ENCODE data around the gene KRT78.
"Not testable (repeated sequence)": the region's sequence is repeated elsewhere in the genome, so short reads cannot be mapped to it uniquely, and the experiment has no call there.

Gene KRT78, protein sequence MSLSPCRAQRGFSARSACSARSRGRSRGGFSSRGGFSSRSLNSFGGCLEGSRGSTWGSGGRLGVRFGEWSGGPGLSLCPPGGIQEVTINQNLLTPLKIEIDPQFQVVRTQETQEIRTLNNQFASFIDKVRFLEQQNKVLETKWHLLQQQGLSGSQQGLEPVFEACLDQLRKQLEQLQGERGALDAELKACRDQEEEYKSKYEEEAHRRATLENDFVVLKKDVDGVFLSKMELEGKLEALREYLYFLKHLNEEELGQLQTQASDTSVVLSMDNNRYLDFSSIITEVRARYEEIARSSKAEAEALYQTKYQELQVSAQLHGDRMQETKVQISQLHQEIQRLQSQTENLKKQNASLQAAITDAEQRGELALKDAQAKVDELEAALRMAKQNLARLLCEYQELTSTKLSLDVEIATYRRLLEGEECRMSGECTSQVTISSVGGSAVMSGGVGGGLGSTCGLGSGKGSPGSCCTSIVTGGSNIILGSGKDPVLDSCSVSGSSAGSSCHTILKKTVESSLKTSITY

GRCh38 chr12:52848661-52849255, at the start of gene KRT78:
Gene KRT78, minus strand, starts transcription at chr12:52848994. Its CDS starts 64 bp downstream, at chr12:52848930.
- FAIRE-seq: no peak
- DNase-seq (ENCODE audit: insufficient read length, low spot score): no peak

GRCh38 chr12:52896190-52897100, 47.7 kb upstream of the KRT78 start:
- no peak for DNase-seq (ENCODE audit: insufficient read length, low spot score)
- no peak for FAIRE-seq

GRCh38 chr12:52895726-52896189, 47.0 kb upstream of the KRT78 start:
- no peak for DNase-seq (ENCODE audit: insufficient read length, low spot score)
- FAIRE-seq: no peak

DNA sequence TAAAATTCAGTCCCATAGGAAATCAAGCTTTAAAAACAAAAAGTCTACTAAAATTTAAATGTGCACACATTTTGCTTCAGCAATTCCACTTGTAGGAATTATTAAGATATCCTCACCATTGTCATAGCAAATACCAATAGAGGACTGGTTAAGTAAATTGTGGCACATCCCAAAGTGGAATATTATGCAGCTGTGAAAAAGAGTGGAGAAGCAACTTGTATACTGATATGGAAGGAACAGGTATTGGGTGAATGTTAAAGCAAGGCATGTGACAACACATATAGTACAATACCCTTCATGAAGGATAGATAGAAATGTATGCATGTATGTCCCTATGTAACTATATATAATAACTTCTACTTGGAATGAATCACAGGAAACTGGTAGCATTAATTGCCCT, 44.2 kb upstream of the KRT78 start:
- DNase-seq (ENCODE audit: insufficient read length, low spot score): no peak
- no peak for FAIRE-seq

DNA sequence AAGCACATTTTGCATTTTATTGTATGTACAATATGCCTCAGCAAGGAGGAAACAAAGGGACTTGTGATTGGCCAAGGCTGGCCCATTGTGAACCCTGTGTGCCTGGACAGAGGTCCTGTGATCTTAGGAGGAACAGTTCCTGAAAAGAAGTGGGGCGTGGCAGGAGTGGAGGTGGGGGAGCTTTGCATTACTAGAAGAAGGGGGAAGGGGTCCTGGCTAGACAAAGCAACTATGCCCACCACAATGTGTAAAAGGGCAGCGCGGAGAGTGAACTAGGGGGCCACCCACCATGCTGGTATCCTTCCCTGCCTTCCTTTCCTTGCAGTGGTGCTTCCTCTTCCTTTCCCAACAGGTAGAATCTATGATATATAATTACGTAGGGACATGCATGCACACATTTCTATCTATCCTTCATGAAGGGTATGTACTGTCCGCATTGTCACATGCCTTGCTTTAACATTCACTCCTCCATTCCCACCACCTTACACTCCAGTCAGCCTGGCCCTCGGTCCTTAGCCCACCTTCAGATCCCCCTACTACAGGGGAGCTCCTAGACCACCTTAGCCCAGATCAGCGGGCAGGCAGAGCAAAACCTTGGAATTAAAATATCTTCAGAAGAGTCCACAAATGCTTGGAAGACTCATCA, 43.5 kb upstream of the KRT78 start:
- DNase-seq (ENCODE audit: insufficient read length, low spot score): no peak
- FAIRE-seq: no peak

- no peak for DNase-seq (ENCODE audit: insufficient read length, low spot score)
- no peak for FAIRE-seq
Observed at GRCh38 chr12:52891044-52891443, 42.2 kb upstream of the KRT78 start.

GRCh38 chr12:52890417-52890816, 41.6 kb upstream of the KRT78 start:
- FAIRE-seq (no peak), DNase-seq (ENCODE audit: insufficient read length, low spot score) (no peak)

GRCh38 chr12:52884526-52885293, 35.9 kb upstream of the KRT78 start:
- no peak for FAIRE-seq
- no peak for DNase-seq (ENCODE audit: insufficient read length, low spot score)

DNA sequence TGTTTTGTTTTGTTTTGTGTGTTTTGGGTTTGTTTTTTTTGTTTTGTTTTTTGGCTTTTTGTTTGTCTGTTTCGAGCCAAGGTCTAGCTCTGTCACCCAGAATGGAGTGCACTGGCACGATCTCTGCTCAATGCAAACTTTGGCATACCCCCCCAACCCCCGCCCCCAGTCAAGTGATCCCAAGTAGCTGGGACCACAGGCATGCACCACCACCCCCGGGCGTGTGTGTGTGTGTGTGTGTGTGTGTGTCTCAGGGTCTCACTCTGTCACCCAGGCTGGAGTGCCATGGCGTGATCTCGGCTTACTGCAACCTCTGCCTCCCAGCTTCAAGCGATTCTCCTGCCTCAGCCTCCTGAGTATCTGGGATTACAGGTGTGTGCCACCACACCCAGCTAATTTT, 31.7 kb upstream of the KRT78 start:
- not testable (repeated sequence) for DNase-seq (ENCODE audit: insufficient read length, low spot score); FAIRE-seq

DNA sequence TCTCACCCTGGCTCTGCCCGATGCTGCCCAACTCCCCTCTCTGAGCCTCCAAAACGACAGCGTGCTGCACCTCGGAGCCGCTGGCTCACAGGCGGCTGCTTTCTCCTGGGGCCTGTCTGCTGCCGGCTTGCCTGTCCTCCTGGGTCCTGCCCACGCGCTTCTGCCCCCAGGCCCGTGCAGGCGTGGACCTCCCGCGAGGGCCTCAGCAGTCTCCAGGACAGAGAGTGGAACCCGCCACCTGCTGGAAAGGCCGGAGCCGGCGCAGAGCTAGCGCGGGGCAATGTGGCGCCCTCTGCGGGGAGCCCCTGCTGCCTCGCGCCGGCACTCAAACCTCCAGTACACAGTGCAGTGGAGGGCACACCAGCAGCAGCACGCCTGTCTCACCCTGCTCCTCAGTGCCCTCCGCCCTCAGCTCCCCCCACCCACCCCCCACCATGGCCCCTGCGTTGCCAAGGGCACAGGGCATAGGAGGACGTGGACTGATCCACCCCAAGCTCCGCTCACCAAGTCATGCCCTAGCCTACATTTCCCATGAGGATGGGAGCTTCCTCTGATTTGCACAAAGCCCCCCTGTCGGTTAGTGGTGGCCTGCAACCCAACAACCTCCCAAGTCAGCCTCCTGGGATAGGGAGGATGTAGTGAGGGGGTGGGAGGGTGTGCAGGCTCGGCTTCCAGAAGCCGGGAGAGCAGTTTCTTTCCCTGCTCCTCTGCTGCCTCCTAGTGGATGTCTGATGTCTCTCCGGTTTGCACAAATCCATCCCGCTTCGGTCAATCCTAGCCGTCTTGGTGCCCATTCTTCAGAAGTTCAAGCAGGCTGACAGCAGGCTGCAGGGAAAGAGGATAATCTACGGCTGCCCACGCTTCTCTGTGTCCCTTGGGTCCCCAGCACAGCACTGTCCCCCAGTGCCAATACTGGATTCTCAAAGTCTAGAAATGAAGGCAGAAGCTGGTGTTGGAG, 30.9 kb upstream of the KRT78 start:
- FAIRE-seq (no peak), DNase-seq (ENCODE audit: insufficient read length, low spot score) (peak; percentile 82)

DNA sequence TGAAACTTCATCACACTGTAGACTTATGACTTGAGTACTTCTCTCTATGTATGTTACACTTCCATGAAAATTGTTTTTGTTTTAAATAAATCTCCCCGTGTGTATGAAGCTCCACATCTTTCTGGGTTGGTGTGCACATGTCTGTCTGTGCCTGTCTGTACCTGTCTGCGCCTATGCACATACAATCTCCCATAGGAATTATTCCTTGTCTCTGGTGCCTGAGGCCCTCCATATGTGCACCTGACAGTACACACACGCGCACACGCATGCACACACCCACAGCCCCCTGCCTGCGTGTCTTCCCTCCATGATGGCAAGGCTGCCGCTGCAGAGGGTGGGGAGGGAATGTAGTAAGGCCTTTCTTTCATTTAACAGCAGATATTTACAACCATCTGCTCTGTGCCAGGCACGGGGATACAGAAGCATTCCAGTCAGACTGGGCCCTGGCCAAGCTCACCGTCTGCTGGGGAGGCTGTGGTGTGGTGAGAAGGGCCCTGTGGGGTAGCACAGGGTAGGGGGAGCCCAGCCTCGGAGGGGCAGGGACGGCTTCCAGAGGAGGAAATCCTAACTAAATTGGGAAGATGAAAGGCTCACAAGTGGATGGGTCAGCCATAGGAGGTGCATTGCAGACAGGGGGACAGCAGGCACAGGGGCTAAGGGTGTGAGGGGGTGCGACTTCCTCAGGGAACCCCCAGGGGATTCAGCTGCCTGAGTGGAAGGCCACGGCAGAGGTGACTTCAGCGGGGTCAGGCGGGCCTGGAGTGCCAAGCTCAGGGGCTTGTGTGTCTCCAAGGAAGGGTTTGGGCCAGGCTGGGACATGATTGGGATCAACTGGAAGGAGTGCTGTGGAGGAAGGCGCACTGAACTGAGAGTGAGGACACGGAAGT, 30.0 kb upstream of the KRT78 start:
- DNase-seq (ENCODE audit: insufficient read length, low spot score): no peak
- no peak for FAIRE-seq

DNA sequence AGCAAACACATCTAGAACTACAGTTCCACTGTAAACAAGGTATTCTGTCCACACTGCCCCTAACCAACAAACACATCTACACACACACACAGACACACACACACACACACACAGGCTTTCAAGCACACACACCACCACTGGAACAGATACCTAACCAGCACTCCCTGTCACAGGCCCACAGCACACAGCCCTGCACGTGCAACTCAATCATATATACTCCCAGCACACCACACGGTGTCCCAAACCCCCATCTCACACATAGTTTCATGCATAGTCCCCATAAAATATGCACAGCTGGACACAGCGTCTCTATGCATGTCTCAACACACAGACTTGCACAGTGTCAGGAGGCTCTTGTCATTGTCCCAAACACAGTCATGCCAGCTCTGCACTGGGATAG, 28.4 kb upstream of the KRT78 start:
- FAIRE-seq (no peak), DNase-seq (ENCODE audit: insufficient read length, low spot score) (no peak)

- no peak for DNase-seq (ENCODE audit: insufficient read length, low spot score)
Observed at GRCh38 chr12:52876372-52876771, 27.6 kb upstream of the KRT78 start.

DNA sequence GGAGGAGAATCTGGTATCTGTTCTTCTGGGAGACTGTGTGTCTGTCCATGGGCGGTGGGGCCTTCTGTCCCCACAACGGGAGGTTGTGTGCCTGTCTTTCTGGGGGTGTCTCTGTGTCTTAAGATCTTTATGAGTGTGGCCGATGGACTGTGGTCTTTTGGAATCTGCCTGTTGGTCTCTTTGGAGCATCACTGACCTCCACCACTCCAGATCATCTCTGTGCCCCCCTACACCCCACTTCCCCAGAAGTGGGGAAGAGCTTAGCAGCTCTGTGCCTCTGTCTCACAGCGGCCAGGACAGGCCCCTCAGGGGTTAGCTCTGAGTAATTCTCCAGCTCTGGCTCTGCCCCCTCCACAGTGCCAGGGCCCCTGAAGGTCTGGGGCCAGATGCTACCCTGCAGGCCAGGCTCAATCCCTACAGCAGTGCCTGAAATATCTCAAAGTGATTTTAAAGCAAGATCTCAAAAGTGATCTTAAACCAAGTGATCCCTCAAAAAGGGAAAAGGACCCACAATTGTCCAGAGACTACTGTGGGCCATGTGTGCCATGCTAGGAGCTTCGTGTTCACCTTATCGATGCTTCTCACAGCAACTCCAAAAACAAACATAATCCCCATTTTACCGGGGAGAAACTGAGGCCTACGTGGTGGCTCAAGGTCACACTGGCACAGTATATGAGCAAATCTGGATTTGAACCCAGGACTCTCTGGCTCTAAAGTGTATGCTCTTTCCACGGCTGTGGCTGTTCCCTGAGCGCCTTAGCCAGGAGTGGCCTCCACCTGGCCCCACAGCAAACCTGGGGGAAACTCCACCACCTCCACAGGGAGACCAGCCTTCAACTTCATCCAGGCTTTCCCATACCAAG, 26.0 kb upstream of the KRT78 start:
- DNase-seq (ENCODE audit: insufficient read length, low spot score): no peak

More at GRCh38 chr12:52876372-52876771, 27.6 kb upstream of the KRT78 start:
- no peak for FAIRE-seq

GRCh38 chr12:52873832-52874572, 25.2 kb upstream of the KRT78 start:
- FAIRE-seq (peak; percentile 42), DNase-seq (ENCODE audit: insufficient read length, low spot score) (peak; percentile 92)

More for the DNA sequence above, 26.0 kb upstream of the KRT78 start:
- FAIRE-seq: no peak

DNA sequence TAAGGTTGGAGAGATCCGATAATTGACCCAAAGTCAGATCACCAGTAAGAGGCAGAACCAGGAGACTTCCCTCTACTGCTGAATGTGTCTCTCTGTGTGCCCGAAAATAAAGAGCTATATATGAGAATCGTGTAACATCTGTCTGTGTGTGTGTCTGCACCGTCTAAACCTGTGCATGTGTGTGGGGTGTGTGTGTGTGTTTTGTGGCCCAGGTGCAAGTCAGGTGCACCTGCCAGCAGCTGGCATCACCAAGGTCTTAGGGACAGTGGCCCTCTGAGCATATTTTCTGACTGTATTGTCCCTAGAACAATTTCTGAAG, 24.7 kb upstream of the KRT78 start:
- peak; percentile 49 for FAIRE-seq
- DNase-seq (ENCODE audit: insufficient read length, low spot score): no peak
